DMS53 treated with DMSO at 0.1 percent for 48 hours (cell line): ENCODE measurements around the gene NUP188.
"Not testable (repeated sequence)": the region's sequence is repeated elsewhere in the genome, so short reads cannot be mapped to it uniquely, and the experiment has no call there.

Experiments used
- DNase-seq: peaks from one replicate; lab custom pipeline; 2025; ENCODE audit not compliant: unreplicated experiment; lab: John Stamatoyannopoulos, UW

Gene NUP188

GRCh38 chr9:128944966-128945365 lies 2.5 kb upstream of the NUP188 start:
- not testable (repeated sequence) for DNase-seq

GRCh38 chr9:128945798-128946501 lies 1.5 kb upstream of the NUP188 start:
- no peak for DNase-seq

- DNase-seq: peak; percentile 26
These were observed 775 bp upstream of the NUP188 start for GRCh38 chr9:128946571-128947276.

GRCh38 chr9:128947277-128947526 lies 297 bp upstream of the NUP188 start:
- no peak for DNase-seq

- not testable (repeated sequence) for DNase-seq
These were observed 13.9 kb downstream of the NUP188 start for GRCh38 chr9:128961403-128961802.

GRCh38 chr9:128969491-128969890 lies 22.0 kb downstream of the NUP188 start:
- DNase-seq: no peak

- no peak for DNase-seq
These were observed 25.5 kb downstream of the NUP188 start for GRCh38 chr9:128972956-128973355.

DNA sequence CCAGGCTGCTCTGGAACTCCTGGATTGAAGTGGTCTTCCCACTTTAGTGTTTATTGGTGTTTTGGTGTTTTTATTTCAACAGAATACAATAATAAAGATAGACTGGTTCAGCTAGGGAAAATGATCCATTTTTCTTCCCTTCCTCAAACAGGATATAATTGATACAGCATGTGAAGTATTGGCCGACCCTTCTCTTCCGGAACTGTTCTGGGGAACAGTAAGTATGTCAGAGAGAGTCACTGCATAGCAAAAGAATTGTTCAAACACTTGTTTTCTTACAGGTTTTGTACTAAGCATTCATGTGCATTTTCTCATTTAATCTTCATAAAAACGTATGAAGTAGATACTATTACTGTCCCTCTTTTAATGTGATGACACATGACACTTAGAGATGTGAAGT lies 31.6 kb downstream of the NUP188 start:
- no peak for DNase-seq

DNA sequence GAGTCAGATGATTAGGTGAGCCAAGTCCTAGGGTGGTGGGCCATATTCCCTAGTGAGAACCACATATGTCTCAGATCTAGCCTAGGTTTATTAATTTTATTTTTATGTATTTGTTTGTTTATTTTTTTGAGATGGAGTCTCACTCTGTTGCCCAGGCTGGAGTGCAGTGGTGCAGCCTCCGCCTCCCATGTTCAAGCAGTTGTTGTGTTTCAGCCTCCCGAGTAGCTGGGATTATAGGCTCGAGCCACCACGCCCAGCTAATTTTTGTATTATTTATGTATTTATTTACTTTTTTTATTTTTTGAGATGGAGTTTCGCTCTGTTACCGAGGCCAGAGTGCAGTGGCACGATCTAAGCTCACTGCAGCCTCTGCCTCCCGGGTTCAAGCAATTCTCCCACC lies 36.0 kb downstream of the NUP188 start:
- DNase-seq: no peak

GRCh38 chr9:128986671-128987070 lies 39.2 kb downstream of the NUP188 start:
- no peak for DNase-seq

DNA sequence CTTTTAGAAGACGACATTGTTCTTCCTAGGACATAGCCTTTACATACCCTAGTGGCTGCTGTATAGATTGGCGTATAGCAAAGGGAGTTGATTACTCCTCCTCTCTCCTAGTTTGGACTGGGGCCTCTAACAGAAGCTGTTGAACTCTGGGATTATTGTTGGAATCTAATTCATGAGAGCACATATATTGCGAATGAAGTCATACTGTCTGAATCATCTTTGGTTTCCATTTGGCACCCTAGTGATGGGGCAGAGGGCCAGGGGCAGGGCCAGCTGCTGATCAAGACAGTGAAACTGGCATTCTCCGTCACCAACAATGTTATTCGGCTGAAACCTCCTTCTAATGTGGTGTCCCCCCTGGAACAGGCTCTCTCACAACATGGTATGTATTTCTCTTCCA lies 40.3 kb downstream of the NUP188 start:
- DNase-seq: no peak

DNA sequence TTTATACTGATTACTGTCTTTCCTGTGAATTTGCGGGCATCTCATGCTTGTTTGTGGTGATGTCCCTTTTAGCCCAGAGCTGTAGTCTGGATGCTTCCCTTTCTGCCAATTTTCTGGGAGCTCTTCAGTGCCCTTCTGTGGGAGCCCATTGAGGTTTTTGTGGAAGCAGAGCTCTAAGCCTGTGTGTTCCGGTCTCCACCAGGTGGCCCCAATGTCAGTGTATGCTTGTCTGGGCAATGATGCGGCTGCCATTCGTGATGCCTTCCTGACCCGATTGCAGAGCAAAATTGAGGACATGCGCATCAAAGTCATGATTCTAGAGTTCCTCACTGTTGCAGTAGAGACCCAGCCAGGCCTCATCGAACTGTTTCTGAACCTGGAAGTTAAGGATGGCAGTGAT lies 45.5 kb downstream of the NUP188 start:
- DNase-seq: no peak

DNA sequence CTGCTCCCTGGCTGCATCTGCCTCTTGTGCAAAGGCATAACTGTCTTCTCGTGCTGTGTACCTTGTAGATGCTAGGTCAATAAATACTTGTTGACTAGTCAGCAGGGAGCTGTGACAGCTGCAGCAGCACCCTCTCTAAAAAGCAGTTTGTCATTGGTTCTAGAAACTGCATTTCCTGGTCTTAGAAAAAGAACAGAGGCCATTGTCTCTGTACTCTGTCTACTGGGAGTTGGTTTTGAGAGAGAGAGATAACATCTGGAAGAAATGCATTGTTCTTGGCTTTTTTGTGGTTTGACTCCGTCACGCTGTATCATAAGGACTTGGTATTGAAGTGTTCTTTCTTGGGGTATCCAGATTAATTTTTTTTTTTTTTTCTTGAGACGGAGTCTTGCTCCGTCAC lies 48.3 kb downstream of the NUP188 start:
- DNase-seq: no peak

- no peak for DNase-seq
These were observed 51.0 kb downstream of the NUP188 start for GRCh38 chr9:128998462-128998861.

DNA sequence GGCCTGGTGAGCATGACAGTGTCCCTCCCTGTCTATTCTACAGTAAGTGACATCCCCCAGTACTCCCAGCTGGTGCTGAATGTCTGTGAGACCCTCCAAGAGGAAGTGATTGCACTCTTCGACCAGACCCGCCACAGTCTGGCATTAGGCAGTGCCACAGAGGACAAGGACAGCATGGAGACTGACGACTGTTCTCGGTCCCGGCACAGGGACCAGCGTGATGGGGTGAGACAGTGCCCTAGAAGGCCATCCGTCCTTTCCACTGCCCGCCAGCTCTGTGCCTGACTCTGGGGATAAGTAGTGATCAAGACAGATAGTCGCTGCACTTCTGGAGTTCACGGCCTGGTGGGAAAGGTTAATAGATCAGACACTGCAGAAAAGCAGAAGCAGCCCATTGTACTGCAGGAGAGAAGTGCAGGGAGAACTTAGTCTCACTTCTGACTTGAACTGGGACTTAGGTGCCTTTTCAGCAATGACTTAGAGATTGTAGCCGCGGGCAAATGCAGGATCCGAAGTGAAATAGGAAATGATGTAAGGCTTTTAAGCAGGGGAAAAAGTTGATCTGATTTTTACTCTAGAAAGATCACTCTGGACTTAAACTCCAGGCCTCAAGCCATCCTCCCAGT lies 52.2 kb downstream of the NUP188 start:
- no peak for DNase-seq

- DNase-seq: no peak
These were observed 54.2 kb downstream of the NUP188 start for GRCh38 chr9:129001504-129002325.

- no peak for DNase-seq
These were observed 55.5 kb downstream of the NUP188 start for GRCh38 chr9:129002992-129003391.

GRCh38 chr9:129004173-129004572 lies 56.7 kb downstream of the NUP188 start:
- DNase-seq: not testable (repeated sequence)

- no peak for DNase-seq
These were observed 58.0 kb downstream of the NUP188 start for GRCh38 chr9:129005336-129005997.

DNA sequence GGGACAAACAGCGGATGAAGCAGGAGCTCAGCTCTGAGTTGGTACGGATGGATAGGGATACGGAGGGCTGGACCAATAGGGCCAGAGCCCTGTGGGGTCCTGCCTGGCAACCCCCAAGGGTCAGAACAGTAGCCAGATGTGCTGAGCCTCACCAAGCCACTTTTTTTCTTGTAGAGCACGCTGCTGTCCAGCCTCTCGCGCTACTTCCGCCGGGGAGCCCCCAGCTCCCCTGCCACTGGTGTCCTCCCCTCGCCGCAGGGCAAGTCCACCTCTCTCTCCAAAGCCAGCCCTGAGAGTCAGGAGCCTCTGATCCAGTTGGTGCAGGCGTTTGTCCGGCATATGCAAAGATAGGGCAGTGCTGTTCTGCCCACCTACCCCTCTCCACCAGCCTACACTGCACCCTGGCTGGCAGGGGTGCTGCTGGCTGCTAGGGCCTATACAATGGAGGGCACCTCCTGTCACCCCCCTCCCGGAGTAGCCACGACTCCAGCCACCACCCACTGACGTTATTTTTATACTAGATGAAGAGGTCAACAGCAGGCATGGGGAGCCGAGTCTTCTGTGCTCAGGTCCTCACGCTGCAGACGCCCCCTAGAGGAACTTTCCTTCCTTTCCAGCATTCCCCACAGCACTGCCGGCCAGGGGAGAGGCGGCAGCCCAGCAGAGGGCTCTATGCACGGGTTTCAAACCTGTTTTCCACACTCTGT lies 59.0 kb downstream of the NUP188 start:
- DNase-seq: peak; percentile 54
